NCI-H2227 treated with DMSO at 0.1 percent for 48 hours (cell line): ENCODE data around the gene CORO2B.
A peak's percentile ranks its signal among the peaks of the same experiment; 100 is the strongest.
"Not testable (repeated sequence)": the region's sequence is repeated elsewhere in the genome, so short reads cannot be mapped to it uniquely, and the experiment has no call there.

Source experiments
- DNase-seq: peaks from one replicate; lab custom pipeline; 2025; lab: John Stamatoyannopoulos, UW

The CORO2B gene

GRCh38 chr15:68592054-68592453 is 13.3 kb downstream of the CORO2B start:
- DNase-seq, result no peak

- no peak for DNase-seq
Observed at GRCh38 chr15:68592544-68592943, 13.8 kb downstream of the CORO2B start.

GRCh38 chr15:68593341-68593740 is 14.5 kb downstream of the CORO2B start:
- no peak for DNase-seq

GRCh38 chr15:68593828-68594532 is 15.2 kb downstream of the CORO2B start:
- no peak for DNase-seq

GRCh38 chr15:68594533-68595259 is 15.9 kb downstream of the CORO2B start:
- DNase-seq, result no peak

- no peak for DNase-seq
Observed at GRCh38 chr15:68595260-68595564, 16.4 kb downstream of the CORO2B start.

GRCh38 chr15:68595761-68596160 is 17.0 kb downstream of the CORO2B start:
- DNase-seq, result no peak

- DNase-seq, result no peak
Observed at GRCh38 chr15:68596691-68597090, 17.9 kb downstream of the CORO2B start.

GRCh38 chr15:68597581-68597980 is 18.8 kb downstream of the CORO2B start:
- no peak for DNase-seq

- DNase-seq, result no peak
Observed at GRCh38 chr15:68598171-68599152, 19.7 kb downstream of the CORO2B start.

- DNase-seq, result no peak
Observed at GRCh38 chr15:68599153-68599545, 20.4 kb downstream of the CORO2B start.

GRCh38 chr15:68599560-68600071 is 20.8 kb downstream of the CORO2B start:
- peak; percentile 6 for DNase-seq

GRCh38 chr15:68601206-68602197 is 22.7 kb downstream of the CORO2B start:
- no peak for DNase-seq

- DNase-seq, result no peak
Observed at GRCh38 chr15:68602459-68603215, 23.8 kb downstream of the CORO2B start.

GRCh38 chr15:68603216-68603595 is 24.4 kb downstream of the CORO2B start:
- no peak for DNase-seq

GRCh38 chr15:68603951-68604350 is 25.2 kb downstream of the CORO2B start:
- DNase-seq, result no peak

- not testable (repeated sequence) for DNase-seq
Observed at GRCh38 chr15:68604840-68605478, 26.2 kb downstream of the CORO2B start.

GRCh38 chr15:68606375-68606774 is 27.6 kb downstream of the CORO2B start:
- no peak for DNase-seq

- no peak for DNase-seq
Observed at GRCh38 chr15:68608206-68608843, 29.5 kb downstream of the CORO2B start.
